D721Med (cell line): ENCODE results near the gene MINDY2.
"Not testable (repeated sequence)": the region's sequence is repeated elsewhere in the genome, so short reads cannot be mapped to it uniquely, and the experiment has no call there.

Experiments
- DNase-seq: peaks from one replicate; pipeline ENCODE4 v3.0.0; 2011; ENCODE audit warnings: low spot score; ENCODE audit not compliant: insufficient read length
- FAIRE-seq: peaks from 2 replicates; lab custom pipeline; 2011; peaks lifted over from hg19 to GRCh38; lab: Jason Lieb, UNC
- TF ChIP-seq, protein P1 (sequence below): IDR thresholded peaks from 2 replicates; pipeline ENCODE4 v1.5.1; 2012; ENCODE audit warnings: mild to moderate bottlenecking, control low read depth; ENCODE audit not compliant: insufficient read depth; ENCODE audit errors: missing control alignments

The MINDY2 gene

DNA sequence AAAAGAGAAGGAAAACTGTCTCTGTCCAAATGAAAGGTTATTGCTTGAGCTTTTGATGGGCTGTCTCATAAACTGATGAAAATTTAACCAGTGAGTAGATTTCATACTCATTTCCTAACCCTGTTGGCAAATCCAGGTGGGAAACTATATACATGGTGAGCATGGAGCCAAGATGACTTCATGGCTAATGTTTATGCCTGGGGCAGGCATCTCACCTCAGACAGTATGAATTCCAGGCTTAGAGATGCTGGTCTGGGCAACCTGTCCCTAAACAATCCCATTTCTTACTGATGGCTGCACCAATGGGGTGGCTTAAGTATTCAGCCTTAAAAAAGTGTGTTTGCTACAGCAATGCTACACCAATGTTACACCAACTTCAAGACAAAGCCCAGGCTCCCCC is 104.2 kb downstream of the MINDY2 start:
- TF ChIP-seq, protein P1, sequence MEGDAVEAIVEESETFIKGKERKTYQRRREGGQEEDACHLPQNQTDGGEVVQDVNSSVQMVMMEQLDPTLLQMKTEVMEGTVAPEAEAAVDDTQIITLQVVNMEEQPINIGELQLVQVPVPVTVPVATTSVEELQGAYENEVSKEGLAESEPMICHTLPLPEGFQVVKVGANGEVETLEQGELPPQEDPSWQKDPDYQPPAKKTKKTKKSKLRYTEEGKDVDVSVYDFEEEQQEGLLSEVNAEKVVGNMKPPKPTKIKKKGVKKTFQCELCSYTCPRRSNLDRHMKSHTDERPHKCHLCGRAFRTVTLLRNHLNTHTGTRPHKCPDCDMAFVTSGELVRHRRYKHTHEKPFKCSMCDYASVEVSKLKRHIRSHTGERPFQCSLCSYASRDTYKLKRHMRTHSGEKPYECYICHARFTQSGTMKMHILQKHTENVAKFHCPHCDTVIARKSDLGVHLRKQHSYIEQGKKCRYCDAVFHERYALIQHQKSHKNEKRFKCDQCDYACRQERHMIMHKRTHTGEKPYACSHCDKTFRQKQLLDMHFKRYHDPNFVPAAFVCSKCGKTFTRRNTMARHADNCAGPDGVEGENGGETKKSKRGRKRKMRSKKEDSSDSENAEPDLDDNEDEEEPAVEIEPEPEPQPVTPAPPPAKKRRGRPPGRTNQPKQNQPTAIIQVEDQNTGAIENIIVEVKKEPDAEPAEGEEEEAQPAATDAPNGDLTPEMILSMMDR: no peak
- DNase-seq (no peak), FAIRE-seq (no peak)

GRCh38 chr15:58876306-58877106 is 105.4 kb downstream of the MINDY2 start:
- FAIRE-seq: no peak
- TF ChIP-seq, protein P1: no peak

GRCh38 chr15:58877999-58878825 is 107.1 kb downstream of the MINDY2 start:
- DNase-seq (peak; percentile 41), FAIRE-seq (peak; percentile 94)
- TF ChIP-seq, protein P1: no peak

More at GRCh38 chr15:58876306-58877106, 105.4 kb downstream of the MINDY2 start:
- no peak for DNase-seq

DNA sequence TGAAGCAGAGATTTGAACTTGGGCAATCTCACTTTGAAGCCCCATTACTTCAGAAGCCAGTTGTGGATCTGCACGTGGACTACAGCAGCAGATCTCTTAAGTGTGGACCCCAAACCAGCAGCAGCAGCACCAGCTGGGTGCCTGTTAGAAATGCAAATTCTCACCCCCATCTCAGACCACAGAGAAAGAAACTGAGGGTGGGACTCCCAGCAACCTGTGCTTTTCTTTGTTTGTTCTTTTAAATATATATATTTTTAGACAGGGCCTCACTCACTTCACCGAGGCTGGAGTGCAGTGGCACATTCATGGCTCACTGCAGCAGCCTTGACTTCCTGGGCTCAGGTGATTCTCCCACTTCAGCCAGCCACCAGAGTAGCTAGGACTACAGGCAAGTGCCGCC is 109.2 kb downstream of the MINDY2 start:
- DNase-seq (no peak), FAIRE-seq (no peak)

DNA sequence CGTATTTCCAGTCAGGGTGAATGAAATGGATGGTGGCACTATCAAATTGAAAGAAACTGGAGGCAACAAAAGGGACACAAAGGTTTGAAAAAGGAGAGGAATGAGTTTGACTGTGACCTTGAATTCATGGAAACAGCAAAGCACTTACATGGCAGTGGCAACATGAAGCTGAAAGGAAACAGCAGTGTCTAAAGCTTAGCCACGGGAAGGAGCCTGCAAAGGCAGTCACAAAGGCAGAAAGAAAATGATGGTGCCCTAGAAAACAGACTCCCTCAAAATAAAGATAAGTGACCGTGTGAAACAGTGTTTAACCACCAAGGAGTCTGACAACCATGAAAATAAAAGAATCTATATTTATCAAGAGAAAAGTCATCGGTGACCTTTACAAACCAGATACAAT is 111.1 kb downstream of the MINDY2 start:
- TF ChIP-seq, protein P1: no peak
- FAIRE-seq (no peak), DNase-seq (no peak)

More for the DNA sequence above, 109.2 kb downstream of the MINDY2 start:
- TF ChIP-seq, protein P1: no peak

- FAIRE-seq: not testable (repeated sequence)
Observed at GRCh38 chr15:58883926-58884325, 112.8 kb downstream of the MINDY2 start.

GRCh38 chr15:58886921-58887320 is 115.8 kb downstream of the MINDY2 start:
- TF ChIP-seq, protein P1: no peak
- FAIRE-seq (no peak), DNase-seq (no peak)

More at GRCh38 chr15:58883926-58884325, 112.8 kb downstream of the MINDY2 start:
- DNase-seq: not testable (repeated sequence)
